ENCODE data around the gene GRIK4.

- TF ChIP-seq TAF1 (IDR thresholded peaks at IDR 0.05; ENCODE audit: borderline replicate concordance, insufficient read depth, low read length) (no peak), FOXP2 (optimal IDR thresholded peaks at IDR 0.05; ENCODE audit: borderline replicate concordance, extremely low read depth, extremely low read length, insufficient read depth) (no peak)
Observed at GRCh38 chr11:120615391-120615790, 103.8 kb downstream of the GRIK4 start.

Measured in PFSK-1 (cell line).